ENCODE results near the gene ELOA. TPM values are rescaled to one million over a fixed set of nuclear protein-coding genes. Genes with fewer than 3 reads are reported as not detected.
"Not testable (repeated sequence)": the region's sequence is repeated elsewhere in the genome, so short reads cannot be mapped to it uniquely, and the experiment has no call there.

ELOA gene
- total and polyA plus RNA-seq, 2 donors (not counting 1 experiment from before 2014, with no cell fraction given), result 12.9 to 56.6 TPM

- H3K4me1 ChIP-seq (ENCODE audit: control insufficient read depth in 2 of 2, insufficient read depth in 2 of 2, low read length in 2 of 2), result peaks cover 15 to 20% of the 10 kb centered on the region in 2 donors
- peak overlapping the region; percentile 83 for H3K27ac Mint-ChIP-seq
- H3K9me3 Mint-ChIP-seq (ENCODE audit: insufficient read depth), result no peaks in the 10 kb centered on the region
- DNase-seq (no peak), ATAC-seq (ENCODE audit: low read depth) (no peak)
- H3K36me3 ChIP-seq (replicated peaks in 1 of 2; ENCODE audit: control extremely low read depth in 1 of 2, control insufficient read depth in 1 of 2, extremely low read depth in 1 of 2, insufficient read depth in 2 of 2, low read length in 1 of 2), result peaks cover 2 to 11% of the 10 kb centered on the region in 2 experiments
- POLR2A ChIA-PET, result interaction anchor here (0.9 to 1.7 kb wide), 3 partner anchors 23 to 112 kb away, joined by 3 to 7 read pairs (median 5); partner anchors contain the start of genes HMGCL and PITHD1
- H2AFZ ChIP-seq (ENCODE audit: insufficient read depth, low read depth, low read length, poor library complexity, severe bottlenecking), result no peak overlapping the region
- CTCF ChIA-PET, result interaction anchor here (0.7 to 2.8 kb wide), 7 partner anchors 8 to 226 kb away, joined by 3 to 33 read pairs (median 4); partner anchors contain the start of genes CNR2 and HMGCL
- H4K20me1 ChIP-seq (ENCODE audit: control insufficient read depth, insufficient read depth, low read length, poor library complexity, severe bottlenecking), result no peaks in the 10 kb centered on the region
- H3K4me3 ChIP-seq (ENCODE audit: control extremely low read depth in 1 of 5, extremely low read depth in 1 of 5, insufficient read depth in 1 of 5, low read depth in 2 of 5, low read length in 4 of 5), result no peak overlapping the region
- 94% methylated on average over 9 of the region's 10 CpGs for WGBS (ENCODE audit: insufficient coverage)
- H3K9ac ChIP-seq (ENCODE audit: low read length), result no peak overlapping the region
- peaks cover 4% of the 10 kb centered on the region for H3K79me2 ChIP-seq (ENCODE audit: control insufficient read depth, insufficient read depth, low read length)
- H3K27me3 Mint-ChIP-seq, result no peaks in the 10 kb centered on the region
- intact Hi-C loops (cut with micrococcal nuclease), result loop anchor here (2.0 kb wide), 2 partner anchors 59 to 157 kb away; partner anchors contain the start of genes ELOA and PNRC2
- no peak overlapping the region for H3K27ac ChIP-seq (ENCODE audit: low read length in 2 of 2)
- peaks cover 18% of the 10 kb centered on the region for H3K4me1 Mint-ChIP-seq
- peaks cover 0 to 3% (median 0%) of the 10 kb centered on the region in 3 donors for H3K9me3 ChIP-seq (ENCODE audit: control extremely low read depth in 1 of 3, control insufficient read depth in 2 of 3, insufficient read depth in 1 of 3, low read length in 2 of 3)
- TF ChIP-seq EZH2 (IDR thresholded peaks at IDR 0.05; ENCODE audit: borderline replicate concordance, insufficient read depth, low read depth, low read length, poor library complexity, severe bottlenecking), result no peak
- TF ChIP-seq CTCF (IDR thresholded peaks at IDR 0.05), result no peak
- no peaks in the 10 kb centered on the region for H3K27me3 ChIP-seq (replicated peaks in 1 of 4; ENCODE audit: control extremely low read depth in 1 of 4, control insufficient read depth in 3 of 4, insufficient read depth in 4 of 4, low read length in 3 of 4)
- peak overlapping the region; percentile 97 for H3K4me2 ChIP-seq (replicated peaks; ENCODE audit: low read depth, low read length, poor library complexity, severe bottlenecking)
- peak overlapping the region; percentile 67 for H3K4me3 Mint-ChIP-seq
Measured at GRCh38 chr1:23801876-23802275, 58.6 kb downstream of the ELOA start.

GRCh38 chr1:23802809-23803342 is 59.6 kb downstream of the ELOA start:
- CTCF ChIA-PET, result interaction anchor here (0.6 to 2.8 kb wide), 9 partner anchors 7 to 263 kb away, joined by 3 to 33 read pairs (median 3); partner anchors contain the start of genes CNR2 and HMGCL
- H2AFZ ChIP-seq (ENCODE audit: insufficient read depth, low read depth, low read length, poor library complexity, severe bottlenecking); H4K20me1 ChIP-seq (ENCODE audit: control insufficient read depth, insufficient read depth, low read length, poor library complexity, severe bottlenecking); H3K27me3 ChIP-seq (replicated peaks in 1 of 4; ENCODE audit: control extremely low read depth in 1 of 4, control insufficient read depth in 3 of 4, insufficient read depth in 4 of 4, low read length in 3 of 4); H3K27ac Mint-ChIP-seq; H3K79me2 ChIP-seq (ENCODE audit: control insufficient read depth, insufficient read depth, low read length); DNase-seq; H3K4me3 ChIP-seq (ENCODE audit: control extremely low read depth in 1 of 5, extremely low read depth in 1 of 5, insufficient read depth in 1 of 5, low read depth in 2 of 5, low read length in 4 of 5); ATAC-seq (ENCODE audit: low read depth); H3K9me3 Mint-ChIP-seq (ENCODE audit: insufficient read depth); H3K27ac ChIP-seq (ENCODE audit: low read length in 2 of 2); intact Hi-C loops (cut with micrococcal nuclease); H3K9ac ChIP-seq (ENCODE audit: low read length); H3K4me3 Mint-ChIP-seq; H3K27me3 Mint-ChIP-seq; H3K4me2 ChIP-seq (replicated peaks; ENCODE audit: low read depth, low read length, poor library complexity, severe bottlenecking); H3K9me3 ChIP-seq (ENCODE audit: control extremely low read depth in 1 of 3, control insufficient read depth in 2 of 3, insufficient read depth in 1 of 3, low read length in 2 of 3): not testable (repeated sequence)
- peaks cover 18% of the 10 kb centered on the region for H3K4me1 Mint-ChIP-seq
- H3K4me1 ChIP-seq (ENCODE audit: control insufficient read depth in 2 of 2, insufficient read depth in 2 of 2, low read length in 2 of 2), result peaks cover 15 to 20% of the 10 kb centered on the region in 2 donors
- WGBS (ENCODE audit: insufficient coverage), result no CpG with 5 or more reads among the region's 7 CpGs
- peaks cover 2 to 12% of the 10 kb centered on the region in 2 experiments for H3K36me3 ChIP-seq (replicated peaks in 1 of 2; ENCODE audit: control extremely low read depth in 1 of 2, control insufficient read depth in 1 of 2, extremely low read depth in 1 of 2, insufficient read depth in 2 of 2, low read length in 1 of 2)
- POLR2A ChIA-PET, result interaction anchor here (0.7 kb wide), 1 partner anchor 165 kb away, joined by 3 read pairs; no protein-coding TSS in a partner anchor
